HG02623 (cell line): Measurements from ENCODE around the gene MMP13.
"Not testable (repeated sequence)": the region's sequence is repeated elsewhere in the genome, so short reads cannot be mapped to it uniquely, and the experiment has no call there.

Experiments used
- ATAC-seq: cut with Tn5 transposase; IDR thresholded peaks from one replicate; pipeline ENCODE4 v1.9.1; 2021; ENCODE audit warnings: moderate library complexity; ENCODE audit not compliant: unreplicated experiment

Gene MMP13

GRCh38 chr11:102903895-102904294 lies 51.6 kb downstream of the MMP13 start:
- not testable (repeated sequence) for ATAC-seq

GRCh38 chr11:102900346-102900745 lies 55.2 kb downstream of the MMP13 start:
- ATAC-seq = no peak
